DMS 273 treated with DMSO at 0.1 percent for 48 hours (cell line): ENCODE measurements around the gene HSCB.
"Not testable (repeated sequence)": the region's sequence is repeated elsewhere in the genome, so short reads cannot be mapped to it uniquely, and the experiment has no call there.

ENCODE experiments used
- DNase-seq: peaks from one replicate; lab custom pipeline; 2025; lab: John Stamatoyannopoulos, UW

The HSCB gene

DNA sequence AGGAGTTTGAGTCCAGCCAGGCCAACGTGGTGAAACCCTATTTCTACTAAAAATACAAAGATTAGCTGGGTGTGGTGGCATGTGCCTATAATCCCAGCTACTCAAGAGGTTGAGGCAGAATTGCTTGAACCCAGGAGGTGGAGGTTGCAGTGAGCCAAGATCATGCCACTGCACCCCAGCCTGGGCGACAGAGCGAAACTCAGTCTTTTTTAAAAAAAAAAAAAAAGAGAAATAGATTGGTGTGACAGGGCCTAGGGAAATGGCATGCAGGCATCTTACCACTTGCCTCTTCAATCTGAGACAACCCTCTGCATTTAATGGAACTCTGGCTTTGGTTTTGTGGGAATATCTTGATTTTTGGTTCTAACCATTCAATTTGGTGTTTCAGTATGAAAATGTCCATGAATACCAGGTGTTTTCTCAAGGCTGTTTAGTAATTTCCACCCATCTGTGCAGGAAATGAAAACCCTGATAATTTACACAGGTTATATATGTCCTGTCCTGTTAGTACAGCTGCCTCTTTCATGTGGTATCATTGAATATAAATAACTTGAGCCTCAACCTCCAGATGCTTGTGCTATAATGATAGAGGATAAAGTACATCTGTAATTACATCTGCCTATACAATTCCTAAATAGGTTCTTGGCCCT, 50.1 kb downstream of the HSCB start:
- no peak for DNase-seq

DNA sequence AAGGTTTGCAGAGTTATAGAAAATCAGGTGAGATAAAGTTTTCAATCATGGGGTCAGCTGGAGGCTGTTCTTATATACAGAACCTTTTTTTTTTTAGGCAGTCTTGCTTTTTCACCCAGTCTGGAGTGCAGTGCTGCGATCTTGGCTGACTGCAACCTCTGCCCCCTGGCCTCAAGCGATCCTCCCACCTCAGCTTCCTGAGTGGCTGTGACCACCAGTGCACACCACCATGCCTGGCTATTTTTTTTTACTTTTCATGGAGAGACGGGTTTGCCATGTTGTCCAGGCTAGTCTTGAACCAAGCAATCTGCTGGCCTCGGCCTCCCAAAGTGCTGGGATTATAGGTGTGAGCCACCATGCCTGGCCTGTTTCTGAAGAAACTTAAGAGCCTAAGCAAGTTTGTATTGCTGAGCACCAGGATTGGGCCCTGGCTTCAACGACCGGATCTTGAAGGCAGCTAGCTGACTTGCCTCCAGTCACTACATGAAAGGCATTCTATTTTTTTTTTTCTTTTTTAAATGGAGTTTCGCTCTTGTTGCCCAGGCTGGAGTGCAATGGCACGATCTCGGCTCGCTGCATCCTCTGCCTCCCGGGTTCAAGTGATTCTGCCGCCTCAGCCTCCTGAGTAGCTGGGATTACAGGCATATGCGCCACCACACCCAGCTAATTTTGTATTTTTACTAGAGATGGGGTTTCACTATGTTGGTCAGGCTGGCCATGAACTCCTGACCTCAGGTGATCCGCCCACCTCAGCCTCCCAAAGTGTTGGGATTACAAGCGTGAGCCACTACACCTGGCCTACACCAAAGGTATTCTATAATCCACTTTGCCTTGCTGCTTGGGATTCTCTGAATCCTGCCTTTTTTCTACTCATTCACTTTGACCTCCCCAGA, 50.9 kb downstream of the HSCB start:
- no peak for DNase-seq

DNA sequence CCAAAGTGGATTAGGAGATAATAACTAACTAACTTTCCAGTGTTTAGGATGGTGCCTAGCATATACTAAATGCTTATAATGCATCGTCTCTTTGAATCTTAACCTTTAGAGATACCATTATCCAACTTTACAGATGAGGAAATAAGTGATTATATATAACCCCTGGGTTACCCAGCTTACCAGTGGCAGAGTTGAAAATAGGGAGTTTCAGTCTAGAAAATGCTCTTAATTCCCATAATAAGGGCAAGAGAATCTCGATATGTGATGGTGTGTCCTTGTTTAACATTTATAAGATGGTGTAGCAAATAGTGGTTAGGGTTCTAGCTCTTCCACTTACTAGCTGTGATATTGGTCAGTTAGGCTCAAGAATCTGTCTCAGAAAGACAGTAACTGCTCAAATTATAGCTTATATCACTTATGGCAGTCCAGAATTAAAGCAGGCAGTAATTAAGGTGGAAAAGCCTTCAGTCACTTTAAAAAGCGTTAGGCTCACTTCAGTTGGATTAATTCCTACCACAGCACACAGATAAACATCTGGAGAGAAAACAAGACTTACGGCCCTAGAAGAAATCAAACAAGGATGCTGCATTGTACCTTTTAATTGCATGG, 52.2 kb downstream of the HSCB start:
- DNase-seq, result no peak

DNA sequence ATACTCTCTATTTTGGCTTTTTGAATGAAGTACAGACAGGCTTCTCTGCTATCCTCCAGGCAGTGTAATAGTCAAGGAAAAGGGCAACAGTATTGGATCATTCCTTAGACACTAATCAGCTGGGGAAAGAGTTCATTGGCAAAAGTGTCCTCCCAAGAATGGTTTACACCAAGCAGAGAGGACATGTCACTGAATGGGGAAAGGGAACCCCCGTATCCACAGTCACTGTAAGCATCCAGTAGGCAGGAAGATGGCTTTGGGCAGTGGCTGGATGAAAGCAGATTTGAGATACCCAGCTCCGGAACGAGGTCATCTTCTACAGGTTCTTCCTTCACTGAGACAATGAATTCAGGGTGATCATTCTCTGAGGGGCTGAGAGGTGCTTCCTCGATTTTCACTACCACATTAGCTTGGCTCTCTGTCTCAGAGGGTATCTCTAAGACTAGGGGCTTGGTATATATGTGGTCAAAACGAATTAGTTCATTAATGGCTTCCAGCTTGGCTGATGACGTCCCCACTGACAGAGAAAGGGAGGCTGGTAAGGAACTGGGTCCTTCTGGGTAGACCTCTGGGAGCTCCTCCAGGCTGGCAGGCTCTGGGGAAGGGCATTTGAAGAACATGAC, 53.3 kb downstream of the HSCB start:
- DNase-seq, result no peak

DNA sequence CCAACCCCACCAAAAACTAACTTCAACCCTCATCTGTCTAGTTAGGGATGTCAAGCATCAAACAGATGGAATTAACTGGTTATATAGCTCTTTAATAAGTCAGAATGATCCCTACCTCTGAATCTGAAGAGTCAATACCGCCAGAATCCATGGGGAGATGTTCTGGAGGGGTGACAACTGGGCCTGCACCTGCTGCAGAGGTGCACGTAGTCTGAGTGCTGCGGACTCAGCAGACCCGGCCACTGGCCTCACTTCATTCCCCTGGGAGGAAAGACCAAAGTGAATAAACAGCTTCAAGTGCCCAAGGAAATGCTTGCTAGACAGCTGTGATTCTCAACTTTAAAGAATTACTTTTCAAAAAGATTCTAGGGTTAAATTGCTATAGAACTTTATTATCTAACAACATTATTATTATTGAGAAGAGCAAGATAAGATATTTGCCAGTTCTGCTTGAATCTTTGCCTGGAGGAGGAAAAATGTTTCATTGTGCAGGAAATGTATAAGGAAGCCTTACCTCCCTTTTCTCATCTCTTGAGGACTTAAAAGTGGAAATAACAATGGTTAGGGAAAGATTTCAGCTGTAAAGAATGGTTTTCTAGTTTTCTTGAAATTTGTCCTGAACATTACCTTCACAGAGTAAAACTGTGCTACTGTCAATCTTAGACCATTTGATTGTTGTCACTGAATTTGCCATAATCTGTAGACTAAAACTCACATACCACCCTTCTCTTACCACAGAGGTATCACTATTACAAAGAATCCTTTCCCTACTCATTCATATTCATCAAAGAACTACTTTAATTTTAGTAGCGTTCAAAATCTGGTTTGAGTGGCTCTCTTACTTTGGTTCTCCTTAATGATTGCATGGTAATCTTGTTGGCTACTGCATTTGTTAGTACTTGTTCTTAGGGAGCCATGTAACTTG, 54.4 kb downstream of the HSCB start:
- no peak for DNase-seq

DNA sequence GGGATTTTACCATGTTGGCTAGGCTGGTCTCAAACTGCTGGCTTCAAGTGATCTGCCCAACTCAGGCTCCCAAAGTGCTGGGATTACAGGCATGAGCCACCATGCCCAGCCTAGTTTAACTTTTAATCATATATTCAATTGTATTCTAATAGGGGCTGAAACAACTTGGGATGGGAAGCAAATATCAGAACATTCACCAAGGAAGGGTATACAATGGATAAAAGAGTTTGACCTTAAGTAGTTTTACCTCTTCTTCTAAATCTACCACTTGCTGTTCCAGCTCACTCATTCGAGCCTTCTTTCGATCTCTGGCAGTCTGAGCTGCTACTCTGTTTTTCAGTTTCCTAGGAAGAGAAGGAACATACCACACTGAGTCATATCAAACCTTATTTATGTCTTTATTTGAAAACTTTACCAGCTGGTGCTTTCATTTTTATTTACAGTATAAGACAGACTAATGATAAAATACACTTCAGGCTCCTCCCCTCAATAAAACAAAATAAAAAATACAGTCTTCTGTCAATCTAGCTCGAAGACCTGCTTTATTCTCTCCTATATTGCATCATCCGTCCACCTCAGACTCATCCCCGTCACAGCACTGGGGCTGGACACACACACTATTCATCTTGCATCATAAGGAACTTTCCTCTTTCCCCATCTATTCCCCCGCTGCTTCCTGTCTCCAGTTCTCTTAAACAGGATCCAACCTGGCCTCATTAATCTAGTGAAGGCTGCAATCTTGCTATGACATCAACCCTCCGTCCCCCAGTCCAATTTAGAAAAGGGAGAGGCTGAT, 57.2 kb downstream of the HSCB start:
- no peak for DNase-seq

DNA sequence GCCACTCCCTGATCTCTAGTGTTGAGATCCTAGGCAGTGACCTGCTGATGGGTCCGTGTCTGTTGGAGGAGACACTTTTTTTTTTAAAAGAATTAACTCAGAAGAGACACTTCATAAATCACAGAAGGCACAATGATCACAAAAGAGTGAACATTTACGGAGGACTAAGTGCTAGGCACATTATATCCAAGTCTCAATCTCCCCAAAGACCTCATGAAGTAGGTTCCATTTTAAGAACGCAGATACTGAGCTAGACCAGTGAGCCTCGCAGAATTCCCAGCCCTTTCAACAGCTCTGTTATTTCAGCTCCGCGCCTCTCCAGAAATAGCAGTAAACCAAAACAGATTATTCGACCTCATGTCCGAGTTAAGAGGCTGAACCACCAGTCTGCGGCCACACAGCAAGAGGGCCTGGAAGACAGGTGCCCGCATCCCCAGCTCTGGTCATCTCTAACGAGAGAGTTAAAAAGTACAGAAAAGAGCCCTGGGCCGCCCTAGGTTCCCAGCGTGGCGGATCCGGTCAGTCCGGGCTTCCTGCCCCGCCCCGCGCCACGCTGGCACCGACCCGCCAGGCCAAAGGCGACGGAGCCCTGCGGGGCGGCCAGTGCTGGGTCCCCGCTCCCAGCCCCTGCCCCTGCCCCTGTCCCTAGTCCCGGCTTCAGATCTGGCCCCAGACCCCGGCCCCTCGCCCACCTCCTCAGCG, 57.9 kb downstream of the HSCB start:
- DNase-seq, result no peak

DNA sequence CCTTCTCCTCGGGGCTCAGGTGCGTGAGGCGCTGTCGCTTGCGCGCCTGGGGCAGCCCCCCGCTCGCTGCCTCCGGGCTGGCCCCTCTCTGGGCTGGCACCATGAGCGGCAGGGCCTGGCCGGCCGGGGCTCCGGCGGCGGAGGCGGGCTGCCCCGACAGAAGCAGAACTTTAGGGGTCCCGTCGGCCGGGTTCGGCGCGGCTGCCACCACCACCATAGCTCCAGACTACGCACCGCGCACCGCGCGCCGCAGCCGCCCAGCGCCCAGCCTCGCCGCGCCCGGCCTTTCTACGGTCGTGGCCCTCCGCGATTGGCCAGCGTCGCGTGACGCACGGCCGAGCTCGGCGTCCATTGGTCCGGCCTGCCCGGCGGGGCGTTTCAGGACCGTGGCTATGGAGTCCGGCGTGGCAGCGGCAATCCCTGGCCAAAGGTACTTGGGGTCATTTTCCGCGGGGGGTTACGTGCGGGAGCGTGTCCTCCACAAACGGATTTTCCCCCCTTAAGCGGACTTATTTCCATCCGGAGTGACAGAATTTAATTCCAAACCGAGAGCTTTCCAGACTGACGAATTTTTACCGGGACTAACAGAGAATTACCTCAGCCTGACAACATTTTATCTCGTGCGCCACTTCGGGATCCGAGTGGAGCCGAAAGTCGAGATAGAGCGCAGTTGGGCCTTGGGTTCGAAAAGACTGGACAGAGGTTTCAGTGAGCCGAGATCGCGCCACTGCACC, 58.6 kb downstream of the HSCB start, which contains the start of gene XBP1:
Gene XBP1, minus strand, starts transcription at position 262 of the 734 bp plus-strand sequence.
- peak; percentile 37 for DNase-seq

DNA sequence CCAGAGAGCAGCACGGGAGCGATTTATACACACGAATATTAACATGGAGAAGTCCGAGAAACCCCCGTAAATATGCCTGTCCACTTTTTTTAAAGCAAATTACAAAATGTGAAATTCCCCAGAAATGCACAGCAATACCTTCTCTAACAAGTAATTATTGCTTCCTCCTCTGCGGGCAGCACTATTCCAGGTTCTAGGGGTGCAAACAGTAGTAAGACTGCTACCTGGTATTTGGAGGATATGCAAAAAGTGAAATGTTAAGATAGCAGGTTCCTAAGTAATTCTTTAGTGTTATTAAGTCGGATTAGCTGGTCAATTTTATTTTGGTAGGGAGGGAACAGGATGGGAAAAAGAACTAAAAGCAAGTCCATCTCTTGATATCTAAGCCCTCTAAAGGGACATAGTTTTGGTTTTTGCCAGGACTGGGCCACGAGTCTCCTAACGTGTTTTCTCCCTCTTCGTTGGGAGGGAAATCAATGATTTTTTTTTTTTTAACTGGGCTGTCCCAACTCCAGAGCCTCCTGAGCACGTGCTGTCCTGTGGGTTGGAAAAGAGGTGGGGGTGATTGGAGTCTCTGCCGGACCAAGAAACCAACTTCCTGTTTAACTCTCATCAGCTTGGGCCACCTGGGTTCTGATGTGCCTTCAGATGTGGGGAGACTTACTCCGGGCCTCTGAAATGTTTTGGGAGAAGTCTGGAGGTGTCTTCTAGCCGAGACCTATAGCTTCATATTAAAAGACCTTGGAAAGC, 60.2 kb downstream of the HSCB start:
- DNase-seq, result no peak

DNA sequence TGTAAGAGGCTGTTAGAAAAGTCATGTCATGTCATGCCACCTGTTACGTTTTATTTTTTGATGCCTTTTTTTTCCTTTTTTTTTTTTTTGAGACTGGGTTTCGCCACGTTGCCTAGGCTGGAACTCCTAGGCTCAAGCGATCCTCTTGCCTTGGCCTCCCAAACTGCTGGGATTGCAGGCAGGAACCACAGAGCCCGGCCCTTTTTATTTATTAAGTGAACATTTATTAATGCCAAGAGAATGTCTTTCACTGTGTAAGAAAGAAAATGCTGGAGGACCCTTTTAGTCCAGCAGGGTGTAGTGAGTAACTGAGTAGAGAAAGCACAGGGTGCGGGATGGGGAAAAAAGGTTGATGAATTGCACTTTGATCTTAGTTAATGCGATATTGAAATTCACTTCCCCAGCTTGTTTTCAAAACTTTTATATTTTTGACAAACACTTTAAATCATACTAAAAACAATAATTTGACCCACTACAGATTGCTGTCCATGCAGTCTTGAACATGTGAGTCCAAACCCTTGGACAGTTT, 60.8 kb downstream of the HSCB start:
- no peak for DNase-seq

DNA sequence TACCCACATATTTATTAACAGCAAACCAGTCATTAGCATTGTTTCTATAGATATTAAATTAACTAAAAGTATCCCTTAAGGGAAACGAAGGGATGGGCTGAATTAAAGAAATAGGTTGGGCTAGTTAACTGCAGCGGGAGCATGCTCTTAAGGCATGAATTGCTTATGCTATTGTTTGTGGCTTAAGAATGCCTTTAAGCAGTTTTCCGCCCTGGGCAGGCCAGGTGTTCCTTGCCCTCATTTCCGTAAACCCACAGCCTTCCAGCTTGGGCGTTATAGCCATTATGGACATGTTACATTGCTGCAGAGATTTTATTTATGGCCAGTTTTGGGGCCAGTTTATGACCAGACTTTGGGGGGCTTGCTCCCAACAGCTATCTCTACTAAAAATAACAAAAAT, 63.6 kb downstream of the HSCB start:
- DNase-seq, result not testable (repeated sequence)
